Epithelial cell of prostate (primary cell): ENCODE data around the gene B4GALNT3.

Source experiments
- DNase-seq: peaks from one replicate; pipeline ENCODE4 v3.0.0-alpha.2; 2011; ENCODE audit warnings: low read depth, low spot score
- H3K27ac ChIP-seq: fragments of 450-650 bp; 2 replicates; pipeline ENCODE4 v1.5.1; 2017; ENCODE audit warnings: mild to moderate bottlenecking

The B4GALNT3 gene

DNA sequence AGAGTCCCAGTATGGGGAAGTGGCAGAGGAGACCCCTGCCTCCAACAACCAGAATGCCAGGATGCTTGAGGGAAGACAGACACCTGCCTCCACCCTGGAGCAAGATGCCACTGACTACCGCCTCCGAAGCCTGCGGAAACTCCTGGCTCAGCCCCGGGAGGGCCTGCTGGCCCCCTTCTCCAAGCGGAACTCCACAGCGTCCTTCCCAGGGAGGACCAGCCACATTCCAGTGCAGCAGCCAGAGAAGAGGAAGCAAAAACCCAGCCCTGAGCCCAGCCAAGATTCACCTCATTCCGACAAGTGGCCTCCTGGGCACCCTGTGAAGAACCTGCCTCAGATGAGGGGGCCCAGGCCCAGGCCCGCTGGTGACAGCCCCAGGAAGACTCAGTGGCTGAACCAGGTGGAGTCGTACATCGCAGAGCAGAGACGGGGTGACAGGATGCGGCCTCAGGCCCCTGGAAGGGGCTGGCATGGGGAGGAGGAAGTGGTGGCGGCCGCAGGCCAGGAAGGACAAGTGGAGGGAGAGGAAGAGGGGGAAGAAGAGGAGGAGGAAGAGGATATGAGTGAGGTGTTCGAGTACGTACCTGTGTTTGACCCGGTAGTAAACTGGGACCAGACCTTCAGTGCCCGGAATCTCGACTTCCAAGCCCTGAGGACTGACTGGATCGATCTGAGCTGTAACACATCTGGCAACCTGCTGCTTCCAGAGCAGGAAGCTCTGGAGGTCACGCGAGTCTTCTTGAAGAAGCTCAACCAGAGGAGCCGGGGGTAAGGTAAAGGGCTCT, 93.7 kb downstream of the B4GALNT3 start:
- no peak overlapping the region for H3K27ac ChIP-seq
- DNase-seq: no peak

DNA sequence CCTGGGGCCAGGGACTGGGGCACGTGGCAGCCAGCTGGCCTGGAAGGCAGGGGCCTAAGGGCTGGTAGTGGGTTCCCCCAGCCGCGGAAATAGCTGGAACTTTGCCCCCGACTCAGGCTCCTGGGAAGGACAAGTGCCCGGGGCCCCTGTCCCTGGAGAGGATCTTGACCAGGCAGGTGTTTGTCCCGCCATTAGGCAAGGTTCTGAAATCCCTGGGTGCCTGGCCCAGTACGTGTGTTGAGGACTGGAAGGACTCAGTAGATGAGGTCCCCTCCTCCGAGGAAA, 94.2 kb downstream of the B4GALNT3 start:
- no peak for DNase-seq
- H3K27ac ChIP-seq: no peak overlapping the region

DNA sequence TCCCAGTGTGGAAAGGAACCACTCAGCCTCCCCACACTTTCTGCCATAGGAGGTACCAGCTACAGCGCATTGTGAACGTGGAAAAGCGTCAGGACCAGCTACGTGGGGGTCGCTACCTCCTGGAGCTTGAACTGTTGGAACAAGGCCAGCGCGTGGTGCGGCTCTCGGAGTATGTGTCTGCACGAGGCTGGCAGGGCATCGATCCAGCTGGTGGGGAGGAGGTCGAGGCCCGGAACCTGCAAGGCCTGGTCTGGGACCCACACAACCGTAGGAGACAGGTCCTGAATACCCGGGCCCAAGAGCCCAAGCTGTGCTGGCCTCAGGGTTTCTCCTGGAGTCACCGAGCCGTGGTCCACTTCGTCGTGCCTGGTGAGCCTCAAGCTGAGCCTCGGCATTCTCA, 96.8 kb downstream of the B4GALNT3 start:
- no peak for DNase-seq
- H3K27ac ChIP-seq: no peak overlapping the region

DNA sequence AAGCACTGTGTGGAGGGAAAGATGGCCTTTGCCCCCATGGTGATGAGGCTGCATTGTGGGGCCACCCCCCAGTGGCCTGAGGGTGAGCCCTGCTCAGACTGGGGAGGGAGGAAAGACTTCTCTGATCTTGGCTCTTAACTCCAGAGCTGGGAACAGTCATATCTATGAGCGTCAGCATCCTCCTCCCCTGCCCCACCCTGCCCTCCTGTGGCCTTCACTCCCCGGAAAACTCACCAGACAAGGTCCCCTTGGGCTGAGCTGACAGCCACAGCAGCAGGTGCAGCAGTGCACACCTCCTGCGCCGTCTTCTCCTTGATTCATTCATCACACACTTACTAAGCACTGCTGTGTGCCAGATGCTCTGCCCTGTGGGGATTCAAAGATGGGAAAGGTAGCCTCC, 98.8 kb downstream of the B4GALNT3 start:
- no peak for DNase-seq
- H3K27ac ChIP-seq: no peak overlapping the region

DNA sequence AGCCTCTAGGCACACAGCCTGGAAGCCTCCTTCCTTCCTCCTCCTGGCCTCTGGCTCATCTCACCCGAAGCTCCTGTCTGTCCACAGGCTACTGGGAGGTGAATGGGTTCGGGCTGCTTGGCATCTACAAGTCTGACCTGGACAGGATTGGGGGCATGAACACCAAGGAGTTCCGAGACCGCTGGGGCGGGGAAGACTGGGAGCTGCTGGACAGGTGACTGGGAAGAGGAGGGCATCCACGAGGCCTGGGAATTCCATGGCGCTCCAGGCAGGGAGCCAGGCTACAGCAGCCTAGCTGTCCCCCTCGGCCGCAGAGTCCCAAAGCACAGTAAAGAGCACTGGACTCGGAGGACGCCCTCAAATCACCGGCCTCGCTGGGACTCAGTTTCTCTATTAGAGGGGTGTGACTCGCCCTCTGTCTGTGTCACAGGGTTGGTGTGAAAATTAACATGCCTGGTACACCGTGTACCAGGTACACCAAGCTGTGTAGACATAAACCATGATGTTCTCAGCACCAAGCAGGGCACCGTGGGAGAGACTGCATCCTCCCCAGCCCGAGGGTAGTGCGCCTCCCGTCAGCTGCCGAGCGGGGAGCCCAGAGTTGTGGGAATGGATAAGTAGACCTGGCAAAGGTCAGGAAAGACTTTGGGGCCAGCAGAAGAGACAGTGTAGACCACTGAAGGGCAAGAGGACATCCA, 99.6 kb downstream of the B4GALNT3 start:
- H3K27ac ChIP-seq: no peak overlapping the region
- DNase-seq: no peak

DNA sequence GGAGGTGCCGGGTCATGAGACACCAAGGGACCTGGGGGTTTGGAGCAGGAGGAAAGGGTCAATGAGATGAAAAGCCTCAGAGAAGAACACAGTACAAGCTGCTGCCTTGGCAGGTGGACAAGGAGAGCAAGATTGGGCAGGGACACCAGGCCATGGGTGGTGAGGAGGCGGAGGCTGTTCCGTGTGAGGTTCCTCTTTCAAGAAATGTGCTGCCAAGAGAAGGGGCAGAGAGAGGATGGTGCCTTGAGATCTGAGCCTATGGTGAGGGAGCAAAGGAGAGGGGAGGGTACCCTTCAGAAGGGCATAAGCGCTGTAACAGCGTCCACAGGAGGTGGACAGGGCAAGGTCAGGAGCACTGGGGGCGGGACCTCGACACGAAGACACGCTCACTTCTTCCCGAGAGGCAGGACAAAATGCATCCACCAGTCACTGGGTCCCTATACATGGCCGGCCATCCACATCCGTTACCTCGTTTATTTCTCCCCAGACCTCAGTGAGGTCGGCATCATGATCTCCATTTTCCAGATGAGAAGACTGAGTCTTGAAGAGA, 100.2 kb downstream of the B4GALNT3 start:
- H3K27ac ChIP-seq: no peak overlapping the region
- no peak for DNase-seq

DNA sequence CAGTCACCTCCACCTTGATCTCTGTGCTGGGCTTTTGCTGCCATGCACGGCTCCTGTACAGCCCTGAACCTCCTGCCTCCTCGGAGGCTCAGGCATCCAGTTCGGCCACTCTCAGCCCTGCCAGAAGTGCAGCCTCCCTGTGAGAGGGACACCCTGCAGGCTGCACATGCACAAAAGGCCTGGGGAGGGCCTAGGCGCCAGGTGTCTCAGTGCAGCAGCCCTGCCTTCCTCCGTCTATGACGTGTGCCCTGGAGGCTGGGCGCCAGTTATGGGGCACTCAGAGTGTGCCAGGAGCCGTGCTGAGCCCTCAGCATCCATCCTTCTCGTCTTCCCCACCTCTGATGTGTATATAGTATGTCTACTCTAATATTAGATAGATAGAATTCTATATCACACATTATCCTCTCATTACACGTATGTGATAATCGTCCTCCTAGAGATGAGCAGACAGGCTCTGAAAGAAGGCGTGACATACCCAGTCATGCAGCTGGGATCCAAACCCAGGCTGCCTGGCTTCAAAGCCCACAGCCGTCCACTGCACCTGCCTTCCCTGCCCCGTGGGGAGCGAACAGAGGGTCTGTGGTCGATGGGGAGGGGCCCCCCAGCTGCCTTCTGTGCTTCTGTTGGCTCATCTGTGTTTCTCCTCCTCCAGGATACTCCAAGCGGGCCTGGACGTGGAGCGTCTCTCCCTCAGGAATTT, 101.1 kb downstream of the B4GALNT3 start:
- DNase-seq: no peak
- H3K27ac ChIP-seq: no peak overlapping the region

DNA sequence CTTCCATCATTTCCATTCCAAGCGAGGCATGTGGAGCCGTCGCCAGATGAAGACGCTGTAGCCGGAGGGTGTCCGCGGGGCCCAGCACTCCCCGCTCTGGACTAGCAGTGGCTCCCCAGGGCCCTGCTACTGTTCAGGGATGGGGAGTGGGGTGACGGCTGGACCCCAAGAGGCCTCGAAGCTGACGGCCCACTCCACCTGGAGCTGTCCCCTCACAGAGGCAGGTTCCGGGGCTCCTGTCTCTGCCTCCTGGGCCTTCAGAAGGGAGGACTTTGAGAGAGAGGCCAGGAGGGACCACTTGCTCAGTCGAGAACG, 101.6 kb downstream of the B4GALNT3 start:
- no peak for DNase-seq
- H3K27ac ChIP-seq: no peak overlapping the region

DNA sequence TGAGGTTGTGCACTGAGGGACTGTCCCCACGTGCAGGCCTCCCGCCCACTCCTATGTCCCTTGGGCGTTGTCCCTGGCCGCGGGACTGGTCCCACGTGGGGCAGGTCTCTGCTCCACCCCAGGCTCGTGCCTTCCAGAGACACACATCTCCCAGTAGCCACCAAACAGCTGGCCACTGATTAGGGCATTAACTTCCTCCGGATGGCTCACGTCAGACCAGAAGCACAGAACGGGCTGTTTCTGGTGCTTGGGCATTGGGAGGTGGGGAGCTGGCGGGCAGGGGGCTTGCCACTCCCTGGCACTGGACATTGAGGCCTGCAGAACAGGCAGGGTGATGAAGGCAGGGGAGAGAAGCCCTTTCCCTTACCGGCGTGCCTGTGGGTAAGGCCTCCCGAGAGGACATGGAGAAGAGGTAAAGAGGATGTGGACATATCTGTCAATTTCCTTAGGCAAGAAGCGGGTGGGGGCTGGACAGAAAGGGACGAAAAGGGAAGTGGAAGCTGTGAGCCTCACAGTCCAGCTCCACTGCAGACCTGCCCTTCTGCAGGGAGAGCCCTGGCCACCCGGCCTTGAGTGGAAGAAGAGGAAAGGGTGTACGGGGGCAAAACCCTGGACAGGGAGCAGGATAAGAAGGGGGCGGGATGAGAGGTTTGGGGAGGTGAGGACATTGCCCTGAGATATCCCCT, 102.3 kb downstream of the B4GALNT3 start:
- no peak overlapping the region for H3K27ac ChIP-seq
- DNase-seq: no peak

DNA sequence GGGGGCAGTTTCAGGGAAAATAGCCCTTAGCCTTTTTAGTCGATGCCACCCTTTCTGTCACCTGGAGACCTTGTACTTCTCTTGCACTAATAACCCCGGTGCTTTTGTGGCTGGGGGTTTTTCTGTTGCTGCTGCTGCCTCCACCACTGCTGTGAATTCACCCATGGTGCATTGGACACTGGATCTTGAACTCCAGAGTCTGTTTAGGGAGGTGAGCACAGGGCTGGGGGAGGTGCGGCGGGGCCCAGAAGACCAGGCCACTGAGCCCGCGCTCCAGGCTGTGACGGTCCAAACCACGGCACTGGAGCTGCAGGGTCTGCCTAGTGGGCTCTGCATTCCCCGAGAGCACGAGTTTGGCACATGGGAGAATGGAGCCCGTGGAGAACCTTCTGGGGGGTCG, 102.9 kb downstream of the B4GALNT3 start:
- DNase-seq: no peak
- H3K27ac ChIP-seq: no peak overlapping the region

DNA sequence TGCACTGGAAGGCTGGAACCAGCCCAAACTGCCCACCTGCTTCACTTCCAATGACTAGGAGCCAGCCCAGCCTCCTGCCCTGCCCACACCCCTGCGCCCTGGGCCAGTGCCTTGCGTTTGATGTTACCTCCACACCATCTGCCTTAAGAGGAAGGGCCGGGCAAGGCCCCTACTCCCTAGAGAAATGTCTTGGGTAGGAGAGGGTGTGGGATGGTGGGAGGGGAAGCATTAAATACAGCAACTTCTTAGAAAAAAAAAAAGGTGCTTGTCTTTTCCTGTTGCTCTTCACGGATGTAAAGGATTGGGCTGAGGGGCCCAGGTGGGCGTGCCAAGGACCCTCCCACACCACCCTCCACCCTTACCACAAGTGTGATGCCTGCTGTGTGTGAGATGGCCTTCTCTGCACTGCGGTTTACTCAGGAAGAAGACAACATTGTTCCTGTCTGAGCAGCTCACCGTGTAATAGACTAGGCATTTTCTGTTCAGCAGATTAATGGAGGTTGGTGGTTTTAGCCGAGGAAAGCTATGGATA, 103.6 kb downstream of the B4GALNT3 start:
- DNase-seq: no peak
- no peak overlapping the region for H3K27ac ChIP-seq

DNA sequence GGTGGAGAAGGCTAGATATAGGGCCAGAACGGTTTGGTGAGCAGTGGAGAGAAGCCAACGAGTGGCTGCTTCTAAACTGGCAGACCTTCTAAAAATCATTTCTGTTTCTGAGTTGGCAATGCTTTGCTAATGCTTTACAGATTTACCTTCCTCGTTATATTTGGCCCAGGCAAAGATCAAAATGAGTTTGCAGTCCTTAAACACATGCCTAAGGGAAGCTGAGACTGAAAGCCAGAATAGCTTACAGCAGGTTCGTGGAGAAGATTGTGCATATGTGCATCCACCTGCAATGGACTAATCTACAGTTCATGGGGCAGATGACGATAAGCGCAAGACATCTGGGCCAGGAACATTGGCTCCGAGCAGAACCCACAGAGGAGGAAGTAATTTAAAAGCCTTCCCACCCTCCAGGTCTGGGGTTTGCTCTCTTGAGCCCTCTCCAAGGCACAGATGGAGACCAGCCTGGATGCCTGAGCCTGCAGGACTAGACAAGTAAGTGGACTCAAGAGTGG, 104.1 kb downstream of the B4GALNT3 start:
- H3K27ac ChIP-seq: no peak overlapping the region
- no peak for DNase-seq

DNA sequence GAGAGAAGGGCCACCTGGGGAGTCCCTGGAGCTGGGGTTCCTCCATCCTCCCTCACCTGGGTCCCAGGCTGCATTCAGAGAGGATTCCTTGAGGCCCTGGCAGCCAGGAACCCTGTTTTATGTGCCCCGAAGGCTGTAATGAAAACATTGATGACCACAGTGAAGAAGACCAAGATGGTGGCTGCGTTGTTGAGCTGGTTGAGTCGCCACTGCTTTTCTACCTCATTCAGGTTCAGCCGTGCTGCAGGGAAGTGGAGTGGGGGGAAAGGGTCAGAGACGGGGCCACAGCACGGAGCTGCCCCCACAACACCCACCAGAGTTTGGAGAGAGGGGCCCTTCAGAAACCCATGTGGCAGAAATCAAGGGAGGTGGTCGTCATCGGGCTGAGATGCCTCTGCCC, 105.4 kb downstream of the B4GALNT3 start:
- DNase-seq: no peak
- no peak overlapping the region for H3K27ac ChIP-seq

DNA sequence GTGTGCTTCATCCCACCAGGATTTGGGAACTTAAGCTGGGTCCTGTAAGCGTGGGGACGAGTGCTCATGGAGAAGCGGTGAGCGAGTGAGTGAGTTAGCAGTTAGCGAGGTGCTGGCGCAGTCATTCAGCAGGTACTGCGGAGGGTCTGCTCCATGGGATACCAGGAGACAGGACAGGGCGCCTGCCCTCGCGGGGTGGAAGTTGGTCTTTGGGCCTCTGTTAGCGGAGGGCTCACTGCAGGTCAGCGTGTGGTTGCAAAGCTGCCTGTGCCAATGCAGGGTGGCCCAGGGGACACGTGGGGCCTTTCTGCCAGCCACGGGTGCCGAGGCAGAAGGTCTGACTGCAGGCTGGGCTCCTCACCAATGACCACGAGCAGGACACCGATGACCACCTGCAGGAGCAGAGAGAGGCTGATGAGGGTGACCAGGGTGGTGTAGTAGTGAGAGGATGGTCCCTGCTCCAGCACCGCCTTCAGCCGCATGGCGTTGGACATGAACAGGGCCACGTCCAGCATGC, 105.9 kb downstream of the B4GALNT3 start:
- no peak for DNase-seq
- H3K27ac ChIP-seq: no peak overlapping the region

DNA sequence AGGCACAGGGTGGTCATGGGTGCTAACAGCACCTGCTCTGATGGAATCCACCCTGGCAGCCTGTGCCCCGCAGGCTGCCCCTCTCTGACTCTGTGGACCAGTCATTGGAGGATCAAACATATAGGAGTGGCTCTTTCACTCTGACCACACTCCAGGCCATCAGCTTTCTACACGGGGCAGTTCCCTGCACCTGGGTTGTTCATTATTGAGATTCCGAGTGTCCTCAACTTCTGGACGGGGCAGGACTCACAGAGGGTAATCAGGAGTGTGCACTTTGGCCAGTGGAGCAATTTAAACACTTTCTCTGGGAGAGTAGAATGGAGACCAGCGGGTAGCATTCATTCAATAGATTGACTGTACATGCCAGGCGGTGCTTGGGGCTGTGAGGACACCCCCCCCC, 108.7 kb downstream of the B4GALNT3 start:
- H3K27ac ChIP-seq: no peak overlapping the region
- no peak for DNase-seq

DNA sequence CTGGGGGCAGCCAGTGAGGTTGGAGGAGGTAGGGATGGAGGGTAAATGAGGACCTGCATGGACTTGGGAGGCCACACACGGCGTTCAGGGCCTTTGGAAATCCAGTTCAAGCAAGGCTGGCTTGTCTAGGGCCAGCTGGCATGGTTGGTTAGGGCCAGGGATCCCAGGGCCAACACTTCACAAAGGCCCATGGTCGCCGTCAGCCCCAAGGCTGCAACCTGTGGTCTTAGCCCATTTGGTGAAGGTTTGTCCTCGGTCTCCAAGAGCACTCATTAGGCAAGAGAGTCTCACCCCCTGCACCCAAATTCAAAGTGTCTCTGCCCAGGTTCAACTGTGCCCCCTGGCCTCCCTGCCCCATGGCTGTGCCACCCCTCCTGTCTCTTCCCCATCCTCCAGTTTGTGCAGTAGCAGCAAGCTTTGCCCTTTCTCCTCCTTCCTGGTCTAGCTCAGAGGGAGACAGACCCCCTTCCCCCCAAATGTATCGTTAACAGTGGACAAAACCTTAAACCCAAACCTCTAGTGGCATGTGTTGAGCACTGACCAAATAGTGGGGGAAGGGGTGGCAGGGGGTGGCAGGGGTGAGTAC, 109.4 kb downstream of the B4GALNT3 start:
- peak overlapping the region; percentile 97 for H3K27ac ChIP-seq
- no peak for DNase-seq

DNA sequence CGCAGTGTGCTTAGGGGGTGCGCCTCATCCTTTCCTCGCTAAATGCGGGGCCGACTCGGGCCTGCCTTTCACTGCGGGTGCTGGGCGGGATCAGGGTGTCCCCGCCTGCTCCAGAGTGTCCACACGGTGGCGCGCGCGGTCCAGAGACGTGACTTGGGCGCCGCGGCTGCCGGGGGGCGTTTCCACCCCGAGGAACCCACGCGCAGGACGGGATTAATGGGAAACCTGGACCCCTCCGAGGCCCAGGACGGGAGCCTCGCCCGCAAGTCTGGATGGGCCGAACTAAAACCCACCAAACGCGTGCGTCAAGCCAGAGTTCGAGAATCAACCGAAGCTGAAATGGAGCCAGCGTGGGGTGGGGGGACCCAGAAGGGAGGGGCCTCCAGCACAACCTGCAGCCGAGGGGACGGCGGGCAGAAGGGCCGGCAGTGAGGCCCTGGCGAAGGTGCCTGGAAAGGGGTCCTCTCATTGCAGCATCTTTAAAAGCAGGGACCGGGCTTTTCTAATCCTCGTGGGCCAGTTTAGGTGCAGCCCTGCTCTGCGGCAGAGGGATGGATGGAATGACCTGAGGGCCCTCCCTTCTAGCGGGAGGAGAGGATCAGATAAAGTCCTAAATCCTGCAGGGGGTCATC, 110.2 kb downstream of the B4GALNT3 start:
- H3K27ac ChIP-seq: peak overlapping the region; percentile 97
- DNase-seq: no peak

DNA sequence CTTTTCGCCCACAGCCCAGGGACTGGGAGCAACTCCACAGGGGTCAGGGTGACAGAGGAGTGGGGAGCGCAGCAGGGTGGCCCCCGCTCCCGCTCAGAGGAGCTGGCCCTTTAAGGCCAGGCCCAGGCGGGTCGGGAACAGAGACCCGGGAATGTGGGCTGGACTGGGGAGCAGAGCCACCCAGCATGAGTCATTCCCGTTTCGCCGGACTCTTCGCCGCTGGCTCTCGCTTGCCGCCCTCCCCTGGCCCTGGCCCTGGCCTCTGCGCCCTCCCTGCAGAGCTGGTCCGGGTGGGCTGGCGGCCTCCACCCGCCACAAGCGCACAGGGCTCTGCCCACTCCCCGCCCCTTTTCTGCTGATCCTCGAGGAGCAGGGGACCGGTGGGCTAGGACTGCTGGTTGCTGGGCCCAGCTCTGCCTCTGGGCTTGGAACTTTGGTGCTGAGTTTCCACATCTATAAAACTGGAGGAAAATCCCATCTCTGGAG, 110.7 kb downstream of the B4GALNT3 start:
- H3K27ac ChIP-seq: peak overlapping the region; percentile 97
- DNase-seq: peak; percentile 34
